Stimulated activated CD4-positive, alpha-beta T cell treated with anti-CD3 and anti-CD28 coated beads, TNF-alpha, amount 100 ng/mL, for 24 hours (primary cell): ENCODE data around the gene AK1.
A peak's percentile ranks its signal among the peaks of the same experiment; 100 is the strongest.
"Not testable (repeated sequence)": the region's sequence is repeated elsewhere in the genome, so short reads cannot be mapped to it uniquely, and the experiment has no call there.

Source experiments
- DNase-seq, 3 experiments: peaks; one replicate each; pipeline ENCODE4 v3.0.0-alpha.2; 2020; ENCODE audit warnings: low read depth in 3 of 3

AK1 gene

GRCh38 chr9:127847833-127848755 is 29.4 kb downstream of the AK1 start:
- no peak for DNase-seq

GRCh38 chr9:127847178-127847510 is 30.3 kb downstream of the AK1 start:
- no peak for DNase-seq

GRCh38 chr9:127846443-127847177 is 30.9 kb downstream of the AK1 start:
- no peak for DNase-seq

- not testable (repeated sequence) for DNase-seq
Observed at GRCh38 chr9:127845619-127846018, 31.9 kb downstream of the AK1 start.

- DNase-seq, result no peak
Observed at GRCh38 chr9:127844821-127845359, 32.6 kb downstream of the AK1 start.

- no peak for DNase-seq
Observed at GRCh38 chr9:127841087-127841835, 36.2 kb downstream of the AK1 start.

GRCh38 chr9:127838375-127839078 is 38.9 kb downstream of the AK1 start:
- DNase-seq, result no peak

- no peak for DNase-seq
Observed at GRCh38 chr9:127837346-127837745, 40.1 kb downstream of the AK1 start.

- DNase-seq, result not testable (repeated sequence)
Observed at GRCh38 chr9:127836561-127836960, 40.9 kb downstream of the AK1 start.

- peak in 1 of 3 experiments; percentile 20 for DNase-seq
Observed at GRCh38 chr9:127835991-127836516, 41.4 kb downstream of the AK1 start.

GRCh38 chr9:127833555-127833954 is 43.9 kb downstream of the AK1 start:
- DNase-seq, result no peak

GRCh38 chr9:127832248-127832647 is 45.2 kb downstream of the AK1 start:
- DNase-seq, result no peak

- no peak for DNase-seq
Observed at GRCh38 chr9:127829205-127829906, 48.1 kb downstream of the AK1 start.

- no peak for DNase-seq
Observed at GRCh38 chr9:127828262-127829031, 49.0 kb downstream of the AK1 start.

GRCh38 chr9:127826253-127826913 is 51.1 kb downstream of the AK1 start:
- DNase-seq, result no peak

- DNase-seq, result no peak
Observed at GRCh38 chr9:127825319-127826051, 52.0 kb downstream of the AK1 start.

GRCh38 chr9:127822108-127822507 is 55.4 kb downstream of the AK1 start:
- no peak for DNase-seq

GRCh38 chr9:127818574-127818973 is 58.9 kb downstream of the AK1 start:
- DNase-seq, result no peak
